ENCODE results near the gene CLDN16. TPM values are rescaled to one million over a fixed set of nuclear protein-coding genes. Genes with fewer than 3 reads are reported as not detected.

The CLDN16 gene
- polyA plus RNA-seq, 1 donor, result 0.15 TPM

- WGBS (ENCODE audit: insufficient coverage, low lambda C conversion rate), result no CpG with 5 or more reads among the region's 2 CpGs
- Histone ChIP-seq H3K4me3 (ENCODE audit: low read length) (no peak overlapping the region), H3K27ac (ENCODE audit: low read length) (peak overlapping the region; percentile 58), H3K4me1 (ENCODE audit: control insufficient read depth, insufficient read depth, low read length) (no peaks in the 10 kb centered on the region), H3K27me3 (ENCODE audit: control insufficient read depth, insufficient read depth, low read length) (no peaks in the 10 kb centered on the region), H3K9me3 (ENCODE audit: control insufficient read depth, low read depth, low read length) (no peaks in the 10 kb centered on the region), H3K36me3 (ENCODE audit: control insufficient read depth, insufficient read depth, low read length) (no peaks in the 10 kb centered on the region)
- DNase-seq, result peak in 1 of 2 donors; percentile 55
Observed at GRCh38 chr3:190359813-190360212, 28.1 kb upstream of the CLDN16 start.

GRCh38 chr3:190360228-190360627 lies 27.7 kb upstream of the CLDN16 start:
- Histone ChIP-seq H3K27me3 (ENCODE audit: control insufficient read depth, insufficient read depth, low read length) (no peaks in the 10 kb centered on the region), H3K36me3 (ENCODE audit: control insufficient read depth, insufficient read depth, low read length) (no peaks in the 10 kb centered on the region), H3K4me3 (ENCODE audit: low read length) (no peak overlapping the region), H3K27ac (ENCODE audit: low read length) (peak overlapping the region; percentile 58), H3K4me1 (ENCODE audit: control insufficient read depth, insufficient read depth, low read length) (no peaks in the 10 kb centered on the region), H3K9me3 (ENCODE audit: control insufficient read depth, low read depth, low read length) (no peaks in the 10 kb centered on the region)
- DNase-seq, result no peak
- no CpG with 5 or more reads among the region's 2 CpGs for WGBS (ENCODE audit: insufficient coverage, low lambda C conversion rate)

- H3K27me3 ChIP-seq (ENCODE audit: control insufficient read depth, insufficient read depth, low read length), result no peaks in the 10 kb centered on the region
- no peaks in the 10 kb centered on the region for H3K9me3 ChIP-seq (ENCODE audit: control insufficient read depth, low read depth, low read length)
- H3K36me3 ChIP-seq (ENCODE audit: control insufficient read depth, insufficient read depth, low read length), result no peaks in the 10 kb centered on the region
- H3K4me3 ChIP-seq (ENCODE audit: low read length), result no peak overlapping the region
- no peak for DNase-seq
- WGBS (ENCODE audit: insufficient coverage, low lambda C conversion rate), result no CpG with 5 or more reads among the region's 1 CpG
- H3K27ac ChIP-seq (ENCODE audit: low read length), result no peak overlapping the region
- no peaks in the 10 kb centered on the region for H3K4me1 ChIP-seq (ENCODE audit: control insufficient read depth, insufficient read depth, low read length)
Observed at GRCh38 chr3:190361791-190362190, 26.2 kb upstream of the CLDN16 start.

- no peaks in the 10 kb centered on the region for H3K4me1 ChIP-seq (ENCODE audit: control insufficient read depth, insufficient read depth, low read length)
- H3K36me3 ChIP-seq (ENCODE audit: control insufficient read depth, insufficient read depth, low read length), result no peaks in the 10 kb centered on the region
- no peak overlapping the region for H3K4me3 ChIP-seq (ENCODE audit: low read length)
- no peak for DNase-seq
- no peak overlapping the region for H3K27ac ChIP-seq (ENCODE audit: low read length)
- WGBS (ENCODE audit: insufficient coverage, low lambda C conversion rate), result no CpG with 5 or more reads among the region's 9 CpGs
- no peaks in the 10 kb centered on the region for H3K9me3 ChIP-seq (ENCODE audit: control insufficient read depth, low read depth, low read length)
- H3K27me3 ChIP-seq (ENCODE audit: control insufficient read depth, insufficient read depth, low read length), result no peaks in the 10 kb centered on the region
Observed at GRCh38 chr3:190362258-190362657, 25.7 kb upstream of the CLDN16 start.

- no peak for DNase-seq
- no peaks in the 10 kb centered on the region for H3K9me3 ChIP-seq (ENCODE audit: control insufficient read depth, low read depth, low read length)
- H3K4me1 ChIP-seq (ENCODE audit: control insufficient read depth, insufficient read depth, low read length), result no peaks in the 10 kb centered on the region
- no peaks in the 10 kb centered on the region for H3K27me3 ChIP-seq (ENCODE audit: control insufficient read depth, insufficient read depth, low read length)
- no peak overlapping the region for H3K4me3 ChIP-seq (ENCODE audit: low read length)
- 0% methylated on average over 1 of the region's 2 CpGs for WGBS (ENCODE audit: insufficient coverage, low lambda C conversion rate)
- H3K27ac ChIP-seq (ENCODE audit: low read length), result no peak overlapping the region
- no peaks in the 10 kb centered on the region for H3K36me3 ChIP-seq (ENCODE audit: control insufficient read depth, insufficient read depth, low read length)
Observed at GRCh38 chr3:190366133-190366532, 21.8 kb upstream of the CLDN16 start.

- Histone ChIP-seq H3K4me1 (ENCODE audit: control insufficient read depth, insufficient read depth, low read length) (no peaks in the 10 kb centered on the region), H3K27ac (ENCODE audit: low read length) (no peak overlapping the region), H3K27me3 (ENCODE audit: control insufficient read depth, insufficient read depth, low read length) (no peaks in the 10 kb centered on the region), H3K9me3 (ENCODE audit: control insufficient read depth, low read depth, low read length) (no peaks in the 10 kb centered on the region), H3K36me3 (ENCODE audit: control insufficient read depth, insufficient read depth, low read length) (no peaks in the 10 kb centered on the region), H3K4me3 (ENCODE audit: low read length) (no peak overlapping the region)
- DNase-seq, result no peak
Observed at GRCh38 chr3:190368881-190369280, 19.1 kb upstream of the CLDN16 start.

GRCh38 chr3:190369668-190370295 lies 18.2 kb upstream of the CLDN16 start:
- Histone ChIP-seq H3K27me3 (ENCODE audit: control insufficient read depth, insufficient read depth, low read length) (no peaks in the 10 kb centered on the region), H3K36me3 (ENCODE audit: control insufficient read depth, insufficient read depth, low read length) (no peaks in the 10 kb centered on the region), H3K4me3 (ENCODE audit: low read length) (no peak overlapping the region), H3K27ac (ENCODE audit: low read length) (no peak overlapping the region), H3K9me3 (ENCODE audit: control insufficient read depth, low read depth, low read length) (no peaks in the 10 kb centered on the region), H3K4me1 (ENCODE audit: control insufficient read depth, insufficient read depth, low read length) (no peaks in the 10 kb centered on the region)
- DNase-seq, result no peak
- 89% methylated on average over 3 of the region's 5 CpGs for WGBS (ENCODE audit: insufficient coverage, low lambda C conversion rate)

GRCh38 chr3:190370369-190370768 lies 17.6 kb upstream of the CLDN16 start:
- Histone ChIP-seq H3K9me3 (ENCODE audit: control insufficient read depth, low read depth, low read length) (no peaks in the 10 kb centered on the region), H3K4me3 (ENCODE audit: low read length) (no peak overlapping the region), H3K27me3 (ENCODE audit: control insufficient read depth, insufficient read depth, low read length) (no peaks in the 10 kb centered on the region), H3K36me3 (ENCODE audit: control insufficient read depth, insufficient read depth, low read length) (no peaks in the 10 kb centered on the region), H3K27ac (ENCODE audit: low read length) (no peak overlapping the region), H3K4me1 (ENCODE audit: control insufficient read depth, insufficient read depth, low read length) (no peaks in the 10 kb centered on the region)
- 100% methylated on average over 1 of the region's 2 CpGs for WGBS (ENCODE audit: insufficient coverage, low lambda C conversion rate)
- DNase-seq, result no peak

- no peaks in the 10 kb centered on the region for H3K36me3 ChIP-seq (ENCODE audit: control insufficient read depth, insufficient read depth, low read length)
- no peaks in the 10 kb centered on the region for H3K4me1 ChIP-seq (ENCODE audit: control insufficient read depth, insufficient read depth, low read length)
- H3K9me3 ChIP-seq (ENCODE audit: control insufficient read depth, low read depth, low read length), result no peaks in the 10 kb centered on the region
- DNase-seq, result no peak
- no CpG with 5 or more reads among the region's 2 CpGs for WGBS (ENCODE audit: insufficient coverage, low lambda C conversion rate)
- H3K27me3 ChIP-seq (ENCODE audit: control insufficient read depth, insufficient read depth, low read length), result no peaks in the 10 kb centered on the region
- H3K4me3 ChIP-seq (ENCODE audit: low read length), result no peak overlapping the region
- H3K27ac ChIP-seq (ENCODE audit: low read length), result no peak overlapping the region
Observed at GRCh38 chr3:190371152-190371551, 16.8 kb upstream of the CLDN16 start.

GRCh38 chr3:190375246-190375645 lies 12.7 kb upstream of the CLDN16 start:
- Histone ChIP-seq H3K36me3 (ENCODE audit: control insufficient read depth, insufficient read depth, low read length) (no peaks in the 10 kb centered on the region), H3K27ac (ENCODE audit: low read length) (no peak overlapping the region), H3K9me3 (ENCODE audit: control insufficient read depth, low read depth, low read length) (no peaks in the 10 kb centered on the region), H3K27me3 (ENCODE audit: control insufficient read depth, insufficient read depth, low read length) (no peaks in the 10 kb centered on the region), H3K4me3 (ENCODE audit: low read length) (no peak overlapping the region), H3K4me1 (ENCODE audit: control insufficient read depth, insufficient read depth, low read length) (no peaks in the 10 kb centered on the region)
- peak in 1 of 2 donors; percentile 30 for DNase-seq

- no peaks in the 10 kb centered on the region for H3K9me3 ChIP-seq (ENCODE audit: control insufficient read depth, low read depth, low read length)
- no peaks in the 10 kb centered on the region for H3K4me1 ChIP-seq (ENCODE audit: control insufficient read depth, insufficient read depth, low read length)
- 100% methylated on average over 2 of the region's 3 CpGs for WGBS (ENCODE audit: insufficient coverage, low lambda C conversion rate)
- no peak overlapping the region for H3K4me3 ChIP-seq (ENCODE audit: low read length)
- H3K27ac ChIP-seq (ENCODE audit: low read length), result no peak overlapping the region
- no peak for DNase-seq
- no peaks in the 10 kb centered on the region for H3K27me3 ChIP-seq (ENCODE audit: control insufficient read depth, insufficient read depth, low read length)
- H3K36me3 ChIP-seq (ENCODE audit: control insufficient read depth, insufficient read depth, low read length), result no peaks in the 10 kb centered on the region
Observed at GRCh38 chr3:190375671-190376070, 12.3 kb upstream of the CLDN16 start.

All from large intestine (tissue), 3 donors.